Osteocyte (in vitro differentiated cells): ENCODE results near the gene PRKCE. TPM values are rescaled to one million over a fixed set of nuclear protein-coding genes. Genes with fewer than 3 reads are reported as not detected.

Experiments
- DNase-seq: peaks from one replicate; pipeline ENCODE4 v3.0.0; 2021; ENCODE audit warnings: mixed read lengths; ENCODE audit not compliant: unreplicated experiment; ENCODE audit errors: extremely low spot score
- H3K27ac Mint-ChIP-seq: one replicate; pipeline ENCODE4 v1.8.0; 2021; ENCODE audit warnings: mild to moderate bottlenecking, mixed read lengths; ENCODE audit not compliant: unreplicated experiment
- H3K27me3 Mint-ChIP-seq: one replicate; pipeline ENCODE4 v1.8.0; 2021; ENCODE audit warnings: mixed read lengths; ENCODE audit not compliant: unreplicated experiment
- H3K36me3 Mint-ChIP-seq: one replicate; pipeline ENCODE4 v1.8.0; 2021; ENCODE audit warnings: mixed read lengths; ENCODE audit not compliant: unreplicated experiment
- H3K4me1 Mint-ChIP-seq: one replicate; pipeline ENCODE4 v1.8.0; 2021; ENCODE audit warnings: mixed read lengths; ENCODE audit not compliant: unreplicated experiment
- H3K4me3 Mint-ChIP-seq: one replicate; pipeline ENCODE4 v1.8.0; 2021; ENCODE audit warnings: mild to moderate bottlenecking, moderate library complexity, mixed read lengths; ENCODE audit not compliant: unreplicated experiment
- H3K9me3 Mint-ChIP-seq: one replicate; pipeline ENCODE4 v1.8.0; 2021; ENCODE audit warnings: mixed read lengths; ENCODE audit not compliant: unreplicated experiment
- CTCF ChIP-seq: fragments of 200-600 bp; sonication (generic); IDR thresholded peaks from 2 replicates; pipeline ENCODE4 v1.5.0; 2021; ENCODE audit warnings: antibody characterized with exemption, mild to moderate bottlenecking, moderate library complexity
- total RNA-seq: library from RNA; stranded (reverse); gene quantifications from 2 replicates; pipeline ENCODE4 v1.2.1, GENCODE V29; 2021

PRKCE gene
- total RNA-seq, 1 donor from 2014 or later = 13.8 TPM

GRCh38 chr2:46160326-46160725 lies 508.9 kb downstream of the PRKCE start:
- DNase-seq = no peak
- H3K27ac Mint-ChIP-seq = no peak overlapping the region
- no peaks in the 10 kb centered on the region for H3K9me3 Mint-ChIP-seq
- no peaks in the 10 kb centered on the region for H3K27me3 Mint-ChIP-seq
- no peak overlapping the region for H3K4me3 Mint-ChIP-seq
- H3K36me3 Mint-ChIP-seq = peaks cover 8% of the 10 kb centered on the region
- TF ChIP-seq CTCF = no peak
- peaks cover 17% of the 10 kb centered on the region for H3K4me1 Mint-ChIP-seq

GRCh38 chr2:46161315-46161714 lies 509.8 kb downstream of the PRKCE start:
- no peak for DNase-seq
- H3K36me3 Mint-ChIP-seq = peaks cover 4% of the 10 kb centered on the region
- H3K27me3 Mint-ChIP-seq = no peaks in the 10 kb centered on the region
- H3K4me1 Mint-ChIP-seq = peaks cover 17% of the 10 kb centered on the region
- H3K27ac Mint-ChIP-seq = no peak overlapping the region
- no peak overlapping the region for H3K4me3 Mint-ChIP-seq
- TF ChIP-seq CTCF = no peak
- no peaks in the 10 kb centered on the region for H3K9me3 Mint-ChIP-seq

GRCh38 chr2:46161911-46162310 lies 510.4 kb downstream of the PRKCE start:
- H3K36me3 Mint-ChIP-seq = peaks cover 4% of the 10 kb centered on the region

GRCh38 chr2:46162329-46163097 lies 511.0 kb downstream of the PRKCE start:
- peaks cover 17% of the 10 kb centered on the region for H3K4me1 Mint-ChIP-seq
- TF ChIP-seq CTCF = no peak
- H3K36me3 Mint-ChIP-seq = peaks cover 4% of the 10 kb centered on the region
- H3K9me3 Mint-ChIP-seq = no peaks in the 10 kb centered on the region
- no peak overlapping the region for H3K4me3 Mint-ChIP-seq
- H3K27me3 Mint-ChIP-seq = no peaks in the 10 kb centered on the region
- H3K27ac Mint-ChIP-seq = no peak overlapping the region
- DNase-seq = no peak

More at GRCh38 chr2:46161911-46162310, 510.4 kb downstream of the PRKCE start:
- H3K27me3 Mint-ChIP-seq = no peaks in the 10 kb centered on the region
- H3K4me1 Mint-ChIP-seq = peaks cover 17% of the 10 kb centered on the region
- H3K27ac Mint-ChIP-seq = no peak overlapping the region
- no peak for DNase-seq
- TF ChIP-seq CTCF = no peak
- no peaks in the 10 kb centered on the region for H3K9me3 Mint-ChIP-seq
- H3K4me3 Mint-ChIP-seq = no peak overlapping the region

- no peaks in the 10 kb centered on the region for H3K9me3 Mint-ChIP-seq
- no peak for TF ChIP-seq CTCF
- H3K4me3 Mint-ChIP-seq = no peak overlapping the region
- DNase-seq = no peak
- H3K27me3 Mint-ChIP-seq = no peaks in the 10 kb centered on the region
- peaks cover 4% of the 10 kb centered on the region for H3K36me3 Mint-ChIP-seq
- no peak overlapping the region for H3K27ac Mint-ChIP-seq
- H3K4me1 Mint-ChIP-seq = peaks cover 17% of the 10 kb centered on the region
Observed at GRCh38 chr2:46163098-46163430, 511.6 kb downstream of the PRKCE start.
